GM21360 (cell line): ENCODE data around the gene GPR21.
A peak's percentile ranks its signal among the peaks of the same experiment; 100 is the strongest.

ENCODE experiments used
- ATAC-seq: cut with Tn5 transposase; IDR thresholded peaks from one replicate; pipeline ENCODE4 v1.9.1; 2021; ENCODE audit warnings: mild to moderate bottlenecking, moderate library complexity; ENCODE audit not compliant: unreplicated experiment

Gene GPR21, protein sequence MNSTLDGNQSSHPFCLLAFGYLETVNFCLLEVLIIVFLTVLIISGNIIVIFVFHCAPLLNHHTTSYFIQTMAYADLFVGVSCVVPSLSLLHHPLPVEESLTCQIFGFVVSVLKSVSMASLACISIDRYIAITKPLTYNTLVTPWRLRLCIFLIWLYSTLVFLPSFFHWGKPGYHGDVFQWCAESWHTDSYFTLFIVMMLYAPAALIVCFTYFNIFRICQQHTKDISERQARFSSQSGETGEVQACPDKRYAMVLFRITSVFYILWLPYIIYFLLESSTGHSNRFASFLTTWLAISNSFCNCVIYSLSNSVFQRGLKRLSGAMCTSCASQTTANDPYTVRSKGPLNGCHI

DNA sequence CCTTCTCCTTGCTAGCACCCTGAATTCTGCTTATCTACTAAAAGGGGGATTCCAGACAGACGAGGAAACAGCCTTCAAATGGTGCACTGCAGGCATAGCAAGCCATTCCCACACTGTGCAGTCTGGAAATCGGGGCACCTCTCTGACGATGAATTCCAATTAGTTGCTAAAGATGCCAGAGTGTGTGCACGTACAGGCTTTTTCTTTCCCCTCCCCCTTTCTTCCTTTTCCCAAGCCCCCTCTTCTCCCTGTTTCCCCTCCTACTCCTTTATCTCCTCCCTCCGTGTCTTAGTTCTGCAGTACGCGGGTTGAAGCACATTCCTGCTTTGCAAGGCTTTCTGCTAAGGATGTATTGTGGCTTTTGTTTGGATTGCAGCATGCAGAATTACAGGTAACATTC lies at the start of gene GPR21:
Gene GPR21, plus strand, starts transcription at position 316 of the 400 bp plus-strand sequence. CDS start 900 bp downstream, outside the sequence.
- no peak for ATAC-seq

DNA sequence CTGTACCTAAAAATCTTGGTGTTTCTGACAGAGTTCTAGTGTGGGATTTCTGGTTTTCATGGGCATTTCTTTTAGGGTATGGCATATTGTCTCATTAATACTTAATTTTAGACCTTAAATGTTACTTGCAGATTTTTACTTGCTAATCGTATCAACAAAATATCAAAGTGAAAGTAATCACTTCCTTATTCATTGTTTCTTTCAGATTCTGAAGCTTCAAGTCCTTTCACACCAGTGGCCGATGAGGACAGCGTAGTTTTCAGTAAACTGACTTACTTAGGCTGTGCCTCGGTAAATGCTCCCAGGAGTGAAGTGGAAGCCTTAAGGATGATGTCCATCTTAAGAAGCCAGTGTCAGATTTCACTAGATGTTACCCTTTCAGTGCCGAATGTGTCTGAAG lies 47.5 kb upstream of the GPR21 start:
- ATAC-seq, result no peak

DNA sequence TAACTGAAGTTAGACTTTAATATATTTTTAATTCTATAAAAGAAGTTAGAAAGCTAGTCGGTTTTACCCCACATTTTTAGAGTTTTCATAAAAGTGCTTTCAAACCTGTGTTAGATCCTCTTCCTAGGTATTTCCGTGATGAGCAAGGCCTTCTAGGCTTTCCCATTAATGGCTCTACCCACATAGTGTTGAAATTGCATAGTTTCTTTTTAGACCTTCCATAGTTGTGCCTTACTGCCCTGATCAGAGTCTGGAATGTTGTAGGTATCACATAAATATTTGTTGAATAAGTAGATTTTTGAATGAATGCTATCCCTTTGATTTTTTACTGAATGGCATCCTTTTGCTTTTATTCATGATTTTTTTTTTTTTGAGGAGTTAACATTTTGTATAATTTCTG lies 45.3 kb upstream of the GPR21 start:
- ATAC-seq, result no peak

DNA sequence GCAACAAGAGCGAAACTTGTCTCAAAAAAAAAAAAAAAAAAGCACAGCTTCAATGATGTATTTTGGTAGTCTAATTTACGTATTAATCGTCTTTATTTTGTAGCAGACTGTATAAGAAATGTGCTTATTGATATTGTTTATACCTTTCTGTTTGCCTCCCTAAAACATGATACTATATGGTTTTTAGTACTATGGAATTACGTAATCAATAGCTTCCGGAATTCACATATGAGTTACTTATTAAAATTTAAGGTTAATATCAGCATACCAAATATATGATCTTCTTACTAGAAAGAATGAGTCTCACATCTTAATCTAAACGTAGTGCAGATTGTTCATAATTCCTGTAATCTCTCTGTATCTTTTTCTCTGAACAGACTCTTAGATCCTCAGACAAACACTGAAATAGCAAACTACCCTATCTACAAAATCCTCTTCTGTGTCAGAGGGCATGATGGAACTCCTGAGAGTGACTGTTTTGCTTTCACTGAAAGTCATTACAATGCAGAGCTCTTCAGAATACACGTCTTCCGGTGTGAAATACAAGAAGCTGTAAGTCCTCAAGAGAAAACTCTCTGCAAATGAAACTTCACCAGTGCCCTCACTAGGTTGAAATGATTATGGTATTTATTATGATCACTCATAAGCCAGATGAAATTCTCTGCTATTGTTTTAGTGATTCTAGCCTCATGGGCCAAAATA lies 44.4 kb upstream of the GPR21 start:
- peak; percentile 74 for ATAC-seq

DNA sequence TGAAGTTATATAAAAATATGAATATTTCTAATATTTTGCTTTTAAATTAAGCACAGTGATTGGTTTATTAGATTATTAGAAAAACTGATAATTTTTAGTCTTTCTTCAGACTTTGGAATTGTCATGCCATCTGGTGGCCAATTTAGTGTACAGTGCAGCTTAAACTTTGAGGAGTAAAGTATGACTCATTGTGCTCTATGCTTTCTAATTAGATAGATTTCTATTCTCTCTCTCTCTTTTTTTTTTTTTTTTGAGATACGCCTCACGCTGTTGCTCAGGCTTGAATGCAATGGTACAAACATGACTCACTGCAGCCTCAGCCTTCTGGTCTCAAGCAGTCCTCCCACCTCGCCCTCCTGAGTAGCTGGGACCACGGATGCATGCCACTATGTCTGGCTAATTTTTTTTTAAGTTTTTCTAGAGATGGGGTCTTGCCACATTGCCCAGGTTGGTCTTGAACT lies 42.1 kb upstream of the GPR21 start:
- ATAC-seq, result no peak

DNA sequence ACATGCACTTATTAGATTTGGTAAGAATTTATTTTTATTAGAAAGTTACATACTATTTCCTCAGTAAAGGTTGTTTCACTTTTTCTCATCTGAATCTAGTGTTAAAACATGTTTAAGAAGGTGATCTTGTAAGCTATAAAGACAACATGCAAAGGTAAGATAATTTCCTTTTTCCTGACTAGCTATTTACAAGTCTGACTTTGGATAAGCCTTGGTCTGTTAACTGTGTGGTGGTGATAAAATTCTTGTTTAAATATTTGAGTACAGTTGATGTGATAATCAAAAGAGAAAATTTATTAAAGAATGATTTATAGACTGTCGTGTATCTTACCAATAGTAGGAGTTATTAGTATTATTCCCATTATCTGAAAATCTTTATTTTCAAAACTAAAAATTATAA lies 36.9 kb upstream of the GPR21 start:
- ATAC-seq, result no peak

DNA sequence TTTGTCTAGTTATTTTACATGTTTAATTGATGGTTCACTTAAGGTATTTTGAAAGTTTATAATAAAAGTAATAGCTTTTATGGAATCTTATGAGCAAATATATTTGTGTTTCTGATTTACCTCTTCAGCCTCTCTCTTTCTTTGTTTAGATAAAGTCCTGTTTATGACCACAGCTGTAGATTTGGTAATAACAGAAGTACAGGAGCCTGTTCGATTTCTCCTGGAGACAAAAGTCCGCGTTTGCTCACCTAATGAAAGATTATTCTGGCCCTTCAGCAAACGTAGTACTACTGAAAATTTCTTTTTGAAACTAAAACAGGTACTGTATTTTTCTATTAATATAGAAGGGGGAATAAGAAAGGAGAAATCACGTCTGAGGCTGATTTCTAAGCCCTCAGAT lies 35.0 kb upstream of the GPR21 start:
- ATAC-seq, result no peak

DNA sequence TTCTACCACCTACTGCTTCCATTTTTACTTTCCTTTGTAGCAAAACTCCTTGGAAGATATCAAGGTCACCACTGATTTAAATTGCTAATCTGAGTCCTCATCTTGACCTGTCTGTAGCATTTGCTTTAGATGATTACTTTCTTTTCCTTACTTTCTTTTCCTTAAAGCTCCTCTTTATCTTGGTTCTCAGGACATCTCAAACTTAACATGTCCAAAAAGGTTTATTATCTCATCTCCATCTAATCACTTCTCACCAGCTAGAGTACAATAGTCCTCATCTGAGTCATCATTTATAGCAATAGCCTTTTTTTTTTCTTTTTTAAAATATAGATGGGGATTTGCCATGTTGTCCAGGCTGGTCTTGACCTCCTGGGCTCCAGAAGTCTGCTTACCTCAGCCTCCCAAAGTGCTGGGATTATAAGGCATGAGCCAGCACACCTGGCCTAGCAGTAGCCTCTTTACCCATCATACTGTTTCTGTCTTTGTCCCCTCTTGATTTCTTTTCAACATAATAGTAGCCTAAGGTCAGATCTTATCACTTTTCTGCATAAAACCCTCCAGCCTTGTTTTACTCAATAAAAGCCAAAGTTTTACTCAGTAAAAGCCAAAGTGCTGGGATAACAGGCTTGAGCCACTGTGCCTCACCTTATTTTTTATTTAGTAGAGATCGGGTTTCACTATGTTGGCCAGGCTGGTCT lies 32.9 kb upstream of the GPR21 start:
- no peak for ATAC-seq

DNA sequence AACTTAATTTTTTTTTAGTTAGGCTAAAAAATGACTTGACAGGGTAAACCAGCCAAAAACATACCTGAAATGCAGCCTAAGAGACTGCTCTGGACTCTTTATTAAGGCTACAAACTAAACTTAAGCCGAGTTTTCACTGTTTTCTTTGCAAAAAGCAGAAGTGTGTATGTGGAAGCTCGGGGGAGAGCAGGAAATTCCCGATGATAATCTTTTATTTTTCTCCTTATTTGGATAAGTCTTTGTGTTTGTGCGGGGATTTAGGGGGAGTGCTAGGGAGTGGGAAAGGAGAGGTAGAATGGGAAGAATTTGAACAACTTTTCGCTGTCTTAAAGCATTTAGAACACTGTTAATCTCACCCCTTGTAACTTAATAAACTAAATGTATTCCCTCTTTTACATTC lies 30.7 kb upstream of the GPR21 start:
- ATAC-seq, result no peak

DNA sequence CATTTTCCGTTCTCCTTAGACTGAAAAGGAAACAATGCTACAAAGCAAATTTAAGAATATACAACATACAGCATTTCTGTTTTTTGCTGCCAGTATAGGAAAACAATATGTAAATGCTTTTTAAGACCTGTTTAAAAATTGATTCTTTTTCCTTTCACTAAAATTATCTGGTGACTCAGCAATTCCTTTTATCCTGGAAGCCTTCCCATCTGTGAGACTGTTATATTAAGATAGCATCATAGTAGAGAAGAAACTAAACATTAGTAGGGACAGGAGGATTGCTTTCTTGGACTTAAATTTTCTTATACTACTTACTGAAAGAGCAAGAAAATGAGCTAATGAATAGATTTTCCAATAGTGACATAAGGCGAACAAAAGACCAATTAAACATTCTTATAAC lies 30.0 kb upstream of the GPR21 start:
- no peak for ATAC-seq

DNA sequence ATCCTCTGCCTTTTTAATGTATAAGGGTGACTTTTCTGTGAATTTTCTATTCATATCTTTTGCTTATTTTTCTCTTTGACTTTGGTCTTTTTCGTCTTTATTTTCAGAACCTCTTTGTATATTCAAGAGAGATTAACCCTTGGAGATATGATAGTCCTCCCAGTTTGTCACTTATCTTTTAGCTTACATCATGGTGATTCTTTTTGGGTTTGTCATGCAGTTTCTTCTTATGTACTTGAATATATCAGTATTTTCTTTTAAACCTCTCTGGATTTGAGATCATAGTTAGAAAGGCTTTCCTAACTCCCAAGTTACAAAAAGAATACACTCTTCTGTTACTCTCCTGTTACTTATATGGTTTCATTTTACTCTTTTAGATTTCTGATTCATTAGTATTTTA lies 27.5 kb upstream of the GPR21 start:
- ATAC-seq, result no peak

DNA sequence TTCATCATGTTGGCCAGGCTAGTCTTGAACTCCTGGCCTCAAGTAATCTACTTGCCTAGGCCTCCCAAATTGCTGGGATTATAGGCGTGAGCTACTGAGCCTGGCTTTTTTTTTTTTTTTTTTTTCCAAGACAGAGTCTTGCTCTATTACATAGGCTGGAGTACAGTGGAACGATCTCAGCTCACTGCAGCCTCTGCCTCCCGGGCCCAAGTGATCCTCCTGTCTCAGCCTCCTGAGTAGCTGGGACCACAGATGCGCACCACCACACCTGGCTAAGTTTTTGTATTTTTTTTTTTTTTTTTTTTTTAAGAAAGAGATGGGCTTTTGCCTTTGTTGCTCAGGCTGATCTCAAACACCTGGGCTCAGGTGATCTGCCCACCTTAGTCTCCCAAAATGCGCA lies 26.2 kb upstream of the GPR21 start:
- ATAC-seq, result no peak

DNA sequence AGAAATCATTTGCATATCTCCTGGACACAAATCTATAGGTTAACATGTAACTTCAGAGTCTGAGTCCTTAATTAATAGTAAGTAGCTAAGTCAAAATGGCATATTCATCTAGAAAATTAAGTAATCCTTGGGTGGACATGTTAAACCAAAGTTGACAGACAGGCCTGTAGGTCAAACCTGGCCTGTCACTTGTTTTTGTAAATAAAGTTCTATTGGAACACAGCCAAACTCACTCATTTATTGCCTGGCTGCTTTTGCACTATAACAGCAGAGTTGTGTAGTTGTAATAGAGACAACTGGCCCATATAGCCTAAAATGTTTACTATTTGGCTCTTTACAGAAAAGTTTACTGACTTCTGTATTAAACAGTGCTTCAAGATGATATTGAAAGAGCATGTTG lies 24.6 kb upstream of the GPR21 start:
- no peak for ATAC-seq

DNA sequence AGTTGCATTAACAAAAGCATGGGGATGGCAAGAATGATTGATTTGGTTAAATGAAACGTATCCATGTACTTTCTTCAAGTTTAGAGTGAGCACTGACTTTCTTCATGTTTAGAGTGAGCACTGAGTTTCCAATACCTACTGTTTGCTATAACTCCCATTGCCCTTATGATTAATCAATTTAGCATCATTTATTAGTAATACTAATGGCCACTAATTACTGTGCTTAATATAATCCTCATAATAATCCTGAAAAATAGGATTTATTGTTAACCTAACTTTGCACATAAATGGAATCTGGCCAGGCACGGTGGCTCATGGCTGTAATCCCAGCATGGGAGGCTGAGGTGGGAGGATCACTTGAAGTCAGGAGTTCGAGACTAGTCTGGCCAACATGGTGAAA lies 22.1 kb upstream of the GPR21 start:
- no peak for ATAC-seq

DNA sequence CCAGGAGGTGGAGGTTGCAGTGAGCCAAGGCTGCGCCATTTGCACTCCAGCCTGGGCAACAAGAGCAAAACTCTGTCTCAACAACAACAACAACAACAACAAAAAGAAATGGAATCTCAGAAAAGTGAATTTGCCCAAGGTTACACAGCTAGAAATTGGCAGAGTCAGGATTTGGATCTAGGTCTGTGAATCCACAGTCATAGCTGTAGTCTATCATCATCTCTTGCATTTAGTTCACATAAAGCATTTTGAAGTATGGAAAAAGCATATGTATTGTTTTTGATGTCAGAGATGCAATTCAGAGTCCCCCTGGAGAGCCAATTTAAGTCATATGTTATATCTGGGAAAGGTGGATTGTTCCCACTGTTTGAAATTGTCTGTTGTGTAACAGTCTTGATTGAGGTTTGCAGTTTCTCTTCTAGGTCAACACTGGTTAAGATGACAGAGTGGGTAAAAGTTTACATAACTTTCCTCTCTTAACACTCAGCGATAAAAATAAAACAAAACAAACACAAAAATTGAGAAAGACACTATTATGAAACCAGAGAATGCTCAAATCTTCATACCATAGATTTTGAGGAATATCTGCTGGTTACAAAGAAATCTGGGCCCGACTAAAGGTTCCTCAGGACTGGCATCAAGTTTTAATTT lies 21.5 kb upstream of the GPR21 start:
- ATAC-seq, result no peak

DNA sequence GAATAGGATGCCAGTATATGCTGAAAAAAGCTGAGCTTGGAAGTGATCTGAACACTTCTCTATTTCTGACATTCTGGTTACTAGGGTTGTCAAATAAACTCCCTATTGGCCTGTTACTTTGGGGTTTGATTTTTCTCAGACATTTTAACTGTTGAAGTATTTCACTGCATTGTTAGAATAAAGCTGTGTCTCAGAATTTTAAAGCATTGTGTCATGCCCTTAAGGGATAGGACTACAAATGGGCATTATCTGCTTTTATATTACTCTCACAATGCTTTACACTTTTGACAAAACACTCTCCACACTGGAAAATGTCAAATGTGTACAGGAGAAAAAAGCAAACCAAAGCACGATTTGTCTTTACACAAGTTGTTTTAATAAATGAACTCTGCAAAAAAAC lies 16.8 kb upstream of the GPR21 start:
- no peak for ATAC-seq

DNA sequence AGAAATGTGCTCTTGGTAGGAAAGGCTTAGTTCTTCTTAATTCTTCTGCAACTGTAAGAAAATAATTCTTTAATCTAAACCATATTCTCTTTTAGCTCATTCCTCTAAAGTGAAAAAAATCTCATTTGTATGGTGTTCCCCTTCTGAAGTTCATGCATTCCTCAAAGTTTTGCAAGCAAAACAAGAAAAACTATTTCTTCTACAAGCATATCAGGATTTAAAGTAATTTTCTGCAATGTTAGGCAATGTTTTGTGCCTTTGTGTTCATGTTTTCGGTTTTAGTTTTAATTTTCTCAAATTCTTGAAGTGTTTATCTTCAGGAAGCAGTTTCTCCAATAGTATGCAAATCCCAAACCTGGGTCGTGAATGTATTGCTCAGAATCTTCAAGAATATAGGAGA lies 12.7 kb upstream of the GPR21 start:
- no peak for ATAC-seq

DNA sequence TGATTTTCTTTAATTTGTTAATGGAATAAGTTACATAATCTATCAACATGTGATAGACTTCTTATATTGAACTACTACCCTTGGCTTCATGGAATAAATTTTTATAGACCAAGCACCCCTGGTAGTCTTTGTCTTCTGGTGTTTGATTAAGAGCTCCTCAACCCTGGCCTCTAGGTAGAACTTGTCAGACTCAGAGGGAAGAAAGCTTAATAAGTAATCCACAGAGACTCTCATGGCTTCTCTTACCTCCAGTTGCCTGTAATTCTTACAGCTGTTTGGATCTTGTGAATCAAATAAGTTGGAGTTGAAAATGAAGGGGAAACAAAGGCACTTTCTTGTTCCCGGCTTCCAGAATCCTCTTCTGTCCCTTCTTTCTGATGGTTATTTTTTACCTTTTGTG lies 7.0 kb upstream of the GPR21 start:
- ATAC-seq, result no peak

DNA sequence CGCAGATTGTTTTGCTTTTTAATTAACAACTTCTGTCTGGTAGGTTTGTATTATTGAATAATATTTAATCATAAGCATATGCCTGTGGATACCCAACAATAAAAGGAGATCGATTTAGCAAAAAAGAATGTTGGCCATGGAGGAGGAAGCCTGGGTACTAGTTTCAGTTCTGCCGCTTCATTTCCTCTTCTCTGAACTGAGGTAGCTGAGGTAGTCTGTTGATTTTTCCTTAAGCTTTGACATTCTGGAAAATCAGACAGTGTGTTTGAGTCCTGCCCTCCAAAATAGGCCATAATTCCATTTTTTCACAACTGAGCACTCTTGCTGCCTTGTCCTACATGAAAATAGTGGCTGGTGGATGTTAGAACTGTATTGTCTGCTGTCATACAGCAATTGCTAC lies 6.0 kb upstream of the GPR21 start:
- no peak for ATAC-seq

DNA sequence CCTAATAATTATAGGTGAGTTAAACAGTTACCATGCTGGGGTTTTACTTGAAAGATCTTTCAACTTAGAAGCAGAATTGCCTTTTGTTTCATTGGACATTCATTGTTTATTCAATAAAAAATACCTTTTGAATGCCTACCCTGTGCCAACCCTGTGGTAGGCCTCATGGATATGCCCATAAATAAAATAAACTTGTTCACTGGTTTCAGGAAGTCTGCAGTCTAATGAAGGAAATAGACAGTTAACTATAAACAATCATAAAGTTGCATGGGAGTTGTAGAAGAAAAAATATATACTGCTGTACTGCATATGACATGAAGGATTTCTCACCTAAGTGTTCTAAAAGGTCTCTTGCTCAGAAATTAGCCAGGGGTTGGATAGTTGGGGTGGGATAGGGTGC lies 5.3 kb upstream of the GPR21 start:
- no peak for ATAC-seq

DNA sequence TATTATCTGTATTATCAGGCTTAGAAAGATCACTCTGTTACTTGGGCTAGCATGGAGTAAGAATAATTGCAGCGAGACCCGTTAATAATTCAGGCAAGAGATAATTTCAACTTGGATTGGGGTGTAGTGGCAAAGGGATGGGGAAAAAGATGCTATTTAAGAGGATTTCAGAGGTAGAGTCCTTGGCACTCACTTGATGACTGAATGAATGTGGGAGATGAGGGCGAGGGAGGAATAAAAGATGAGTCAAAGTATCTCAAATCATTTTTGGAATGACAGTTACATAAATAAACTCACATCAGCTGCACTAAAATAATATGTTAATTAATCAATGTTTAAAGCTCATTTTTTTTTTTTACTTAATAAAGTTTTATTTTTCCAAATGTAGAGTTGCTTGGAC lies 4.5 kb upstream of the GPR21 start:
- ATAC-seq, result no peak
